Osteoblast (primary cell): Measurements from ENCODE around the gene PAN3. TPM values are rescaled to one million over a fixed set of nuclear protein-coding genes. Genes with fewer than 3 reads are reported as not detected.

ENCODE experiments used
- DNase-seq: peaks from one replicate; pipeline ENCODE4 v3.0.0; 2011; ENCODE audit warnings: low spot score, mixed read lengths; ENCODE audit not compliant: insufficient read length; ENCODE audit errors: missing footprints
- H2AFZ ChIP-seq: 2 replicates; pipeline ENCODE4 v1.6.0; 2011; ENCODE audit warnings: mild to moderate bottlenecking, low read length
- H3K27ac ChIP-seq: 2 replicates; pipeline ENCODE4 v1.5.1; 2011; ENCODE audit warnings: mild to moderate bottlenecking, low read depth, low read length, moderate library complexity
- H3K27me3 ChIP-seq: 2 replicates; pipeline ENCODE4 v1.6.0; 2012; ENCODE audit warnings: mild to moderate bottlenecking, control low read depth, inconsistent platforms, low read length, moderate library complexity; ENCODE audit not compliant: insufficient read depth
- H3K36me3 ChIP-seq: 2 replicates; pipeline ENCODE4 v1.5.1; 2011; ENCODE audit warnings: mild to moderate bottlenecking, low read length, control low read depth, moderate library complexity; ENCODE audit not compliant: insufficient read depth
- H3K4me1 ChIP-seq: 2 replicates; pipeline ENCODE4 v1.5.1; 2011; ENCODE audit warnings: mild to moderate bottlenecking, low read length, control low read depth, moderate library complexity; ENCODE audit not compliant: insufficient read depth
- H3K4me2 ChIP-seq: 2 replicates; pipeline ENCODE4 v1.6.0; 2011; ENCODE audit warnings: mild to moderate bottlenecking, low read length; ENCODE audit not compliant: insufficient read depth
- H3K4me3 ChIP-seq: fragments of 200-600 bp; sonication (generic); 3 replicates; pipeline ENCODE4 v1.5.1; 2012; ENCODE audit warnings: mild to moderate bottlenecking, low read length, inconsistent platforms; ENCODE audit not compliant: insufficient read depth
- H3K79me2 ChIP-seq: 2 replicates; pipeline ENCODE4 v1.6.0; 2012; ENCODE audit warnings: mild to moderate bottlenecking, low read length, control low read depth, inconsistent platforms; ENCODE audit not compliant: insufficient read depth
- H3K9me3 ChIP-seq: 2 replicates; pipeline ENCODE4 v1.5.1; 2011; ENCODE audit warnings: low read depth, low read length, control low read depth
- H4K20me1 ChIP-seq: 2 replicates; pipeline ENCODE4 v1.6.0; 2012; ENCODE audit warnings: mild to moderate bottlenecking, low read length, control low read depth; ENCODE audit not compliant: insufficient read depth
- total RNA-seq: library from RNA; depleted of rRNA; stranded (reverse); fragments of >200 nt; gene quantifications from 2 replicates; pipeline ENCODE4 v1.2.3, GENCODE V29; 2012
- TF ChIP-seq, protein P1 (sequence below): IDR thresholded peaks from 2 replicates; pipeline ENCODE4 v1.5.1; 2011; ENCODE audit warnings: mild to moderate bottlenecking, low read depth, low read length, moderate library complexity; ENCODE audit errors: extremely low read depth

PAN3 gene
- total RNA-seq, 1 donor: 27.5 TPM

DNA sequence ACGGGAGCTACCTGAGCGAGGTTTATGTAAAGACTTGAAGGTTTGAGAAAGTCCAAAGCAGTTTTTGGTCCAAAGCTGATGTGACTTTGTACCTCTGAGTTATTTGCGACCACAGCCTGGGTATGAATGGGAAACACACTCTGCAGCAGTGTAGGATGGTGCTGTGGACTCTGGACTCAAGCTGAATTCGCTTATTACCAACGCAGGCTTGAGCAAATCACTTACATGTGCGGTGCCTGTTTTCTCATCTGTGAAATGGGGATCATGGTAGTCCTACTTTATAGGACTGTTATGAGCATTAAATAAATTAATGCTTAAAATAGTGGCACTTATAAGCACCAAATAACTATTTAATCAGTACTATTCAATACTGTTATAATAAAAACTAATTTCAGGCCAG is 176.5 kb downstream of the PAN3 start:
- DNase-seq: no peak
- Histone ChIP-seq H3K9me3 (no peaks in the 10 kb centered on the region), H3K79me2 (no peaks in the 10 kb centered on the region), H3K27ac (no peak overlapping the region), H3K27me3 (no peaks in the 10 kb centered on the region), H4K20me1 (no peaks in the 10 kb centered on the region), H2AFZ (no peak overlapping the region), H3K36me3 (no peaks in the 10 kb centered on the region), H3K4me1 (no peaks in the 10 kb centered on the region), H3K4me3 (no peak overlapping the region), H3K4me2 (no peak overlapping the region)
- TF ChIP-seq, protein P1, sequence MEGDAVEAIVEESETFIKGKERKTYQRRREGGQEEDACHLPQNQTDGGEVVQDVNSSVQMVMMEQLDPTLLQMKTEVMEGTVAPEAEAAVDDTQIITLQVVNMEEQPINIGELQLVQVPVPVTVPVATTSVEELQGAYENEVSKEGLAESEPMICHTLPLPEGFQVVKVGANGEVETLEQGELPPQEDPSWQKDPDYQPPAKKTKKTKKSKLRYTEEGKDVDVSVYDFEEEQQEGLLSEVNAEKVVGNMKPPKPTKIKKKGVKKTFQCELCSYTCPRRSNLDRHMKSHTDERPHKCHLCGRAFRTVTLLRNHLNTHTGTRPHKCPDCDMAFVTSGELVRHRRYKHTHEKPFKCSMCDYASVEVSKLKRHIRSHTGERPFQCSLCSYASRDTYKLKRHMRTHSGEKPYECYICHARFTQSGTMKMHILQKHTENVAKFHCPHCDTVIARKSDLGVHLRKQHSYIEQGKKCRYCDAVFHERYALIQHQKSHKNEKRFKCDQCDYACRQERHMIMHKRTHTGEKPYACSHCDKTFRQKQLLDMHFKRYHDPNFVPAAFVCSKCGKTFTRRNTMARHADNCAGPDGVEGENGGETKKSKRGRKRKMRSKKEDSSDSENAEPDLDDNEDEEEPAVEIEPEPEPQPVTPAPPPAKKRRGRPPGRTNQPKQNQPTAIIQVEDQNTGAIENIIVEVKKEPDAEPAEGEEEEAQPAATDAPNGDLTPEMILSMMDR: no peak

DNA sequence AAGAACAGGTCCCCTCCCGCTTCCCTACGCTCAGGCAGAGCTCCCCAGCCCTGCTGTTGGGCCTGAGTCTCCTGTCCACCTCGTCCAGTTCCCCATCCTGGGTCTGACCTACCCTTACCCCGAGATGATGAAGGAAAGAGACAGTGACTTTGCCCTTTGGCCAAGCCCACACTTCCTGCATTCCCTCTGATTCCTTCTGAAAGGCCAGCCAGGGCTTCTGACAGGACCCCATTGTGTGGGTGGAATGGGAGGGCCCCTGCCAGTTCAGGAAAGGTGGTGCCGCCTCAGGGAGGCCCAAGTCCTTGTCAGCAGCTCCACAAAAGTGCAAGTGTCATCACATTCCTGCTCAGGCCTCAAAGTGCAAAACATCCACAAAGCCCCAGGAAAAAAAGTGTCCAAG is 177.8 kb downstream of the PAN3 start:
- H3K27ac ChIP-seq: no peak overlapping the region
- no peaks in the 10 kb centered on the region for H3K36me3 ChIP-seq
- H3K79me2 ChIP-seq: no peaks in the 10 kb centered on the region
- TF ChIP-seq, protein P1: no peak
- H3K4me1 ChIP-seq: no peaks in the 10 kb centered on the region
- H3K4me2 ChIP-seq: no peak overlapping the region
- no peak overlapping the region for H3K4me3 ChIP-seq
- H4K20me1 ChIP-seq: no peaks in the 10 kb centered on the region
- no peaks in the 10 kb centered on the region for H3K27me3 ChIP-seq
- peak overlapping the region; percentile 65 for H2AFZ ChIP-seq
- DNase-seq: peak; percentile 25
- H3K9me3 ChIP-seq: no peaks in the 10 kb centered on the region

DNA sequence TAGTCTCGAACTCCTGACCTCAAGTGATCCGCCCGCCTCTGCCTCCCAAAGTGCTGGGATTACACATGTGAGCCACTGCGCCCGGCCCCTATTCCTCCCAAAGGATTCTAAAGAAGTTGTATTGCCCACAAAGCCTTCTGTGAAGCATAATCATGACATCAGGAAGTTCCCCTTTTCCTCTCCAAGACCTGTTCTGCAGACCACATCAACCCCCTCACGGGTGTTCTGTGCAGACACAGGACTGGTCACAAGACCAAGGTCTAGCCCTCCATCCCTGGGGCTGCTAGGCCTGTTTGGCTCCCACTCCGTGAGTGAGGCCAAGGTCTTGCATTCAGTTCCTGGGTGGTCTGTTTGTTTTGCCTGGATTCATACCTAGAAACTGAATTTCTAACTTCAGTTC is 178.5 kb downstream of the PAN3 start:
- no peak overlapping the region for H2AFZ ChIP-seq
- no peak for DNase-seq
- peaks cover under 1% of the 10 kb centered on the region for H3K4me1 ChIP-seq
- H3K27ac ChIP-seq: no peak overlapping the region
- no peak overlapping the region for H3K4me3 ChIP-seq
- H3K79me2 ChIP-seq: no peaks in the 10 kb centered on the region
- no peaks in the 10 kb centered on the region for H3K9me3 ChIP-seq
- no peaks in the 10 kb centered on the region for H3K27me3 ChIP-seq
- TF ChIP-seq, protein P1: no peak
- no peak overlapping the region for H3K4me2 ChIP-seq
- no peaks in the 10 kb centered on the region for H4K20me1 ChIP-seq
- H3K36me3 ChIP-seq: no peaks in the 10 kb centered on the region

DNA sequence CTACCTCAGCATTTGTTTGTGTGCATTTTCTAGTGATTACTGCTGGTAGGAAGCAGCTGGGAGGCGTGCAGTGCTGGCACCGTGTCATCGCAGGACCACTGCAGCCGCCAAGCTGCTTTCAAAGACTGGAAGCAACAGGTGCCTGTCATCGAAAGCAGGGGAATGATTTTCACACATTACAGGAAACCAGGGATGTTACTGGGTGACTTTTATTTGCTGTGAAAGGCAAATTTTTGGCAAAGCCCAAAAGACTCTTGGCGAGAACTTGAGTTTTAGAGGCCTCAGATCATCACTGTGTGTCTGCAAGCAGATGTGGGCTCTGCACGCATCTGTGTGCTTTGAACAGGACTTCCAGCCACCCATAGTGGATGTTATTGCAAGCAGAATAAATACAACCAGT is 180.2 kb downstream of the PAN3 start:
- Histone ChIP-seq H2AFZ (no peak overlapping the region), H3K4me2 (no peak overlapping the region), H3K79me2 (no peaks in the 10 kb centered on the region), H3K36me3 (no peaks in the 10 kb centered on the region), H3K4me3 (no peak overlapping the region), H3K27me3 (no peaks in the 10 kb centered on the region), H3K4me1 (peaks cover 7% of the 10 kb centered on the region), H4K20me1 (no peaks in the 10 kb centered on the region), H3K9me3 (no peaks in the 10 kb centered on the region), H3K27ac (no peak overlapping the region)
- no peak for DNase-seq
- TF ChIP-seq, protein P1: no peak
